Activated T-helper 1 cell treated with anti-CD3 and anti-CD28 coated beads, Interleukin-12 subunit alpha, Interleukin-12 subunit beta, Interleukin-2, Interleukin-4 antibody, amounts not matched to agents 30 ng/mL and 10 ng/mL and 1 ng/mL, durations not matched to agents 14 hours and 24 hours and 36 hours (primary cell): ENCODE data around the gene CRYBA4. TPM values are rescaled to one million over a fixed set of nuclear protein-coding genes. Genes with fewer than 3 reads are reported as not detected.

Source experiments
- DNase-seq: peaks from one replicate; pipeline ENCODE4 v3.0.0; 2021; ENCODE audit warnings: low spot score
- H3K27ac Mint-ChIP-seq: one replicate; pipeline ENCODE4 v1.8.0; 2021; ENCODE audit warnings: mild to moderate bottlenecking, mixed read lengths
- H3K27me3 Mint-ChIP-seq: one replicate; pipeline ENCODE4 v1.8.0; 2022; ENCODE audit warnings: mild to moderate bottlenecking, moderate library complexity, mixed read lengths; ENCODE audit not compliant: insufficient read depth
- H3K36me3 Mint-ChIP-seq: one replicate; pipeline ENCODE4 v1.8.0; 2021; ENCODE audit warnings: low read depth, mixed read lengths
- H3K4me1 Mint-ChIP-seq: one replicate; pipeline ENCODE4 v1.8.0; 2021; ENCODE audit warnings: low read depth, mixed read lengths
- H3K4me3 Mint-ChIP-seq: one replicate; pipeline ENCODE4 v1.8.0; 2021; ENCODE audit warnings: mild to moderate bottlenecking, moderate library complexity, mixed read lengths
- H3K9me3 Mint-ChIP-seq: one replicate; pipeline ENCODE4 v1.8.0; 2021; ENCODE audit warnings: mixed read lengths
- intact Hi-C: fragments of 100-400 bp; cut with micrococcal nuclease; formaldehyde crosslinking; loops from one replicate; pipeline ENCODE4 v1.15.1; 2024
- total RNA-seq: library from RNA; stranded (reverse); gene quantifications from 2 replicates; pipeline ENCODE4 v1.2.3, GENCODE V29; 2022

Gene CRYBA4
- total RNA-seq, 1 donor from 2014 or later = not detected

GRCh38 chr22:26617271-26618199 lies 4.2 kb upstream of the CRYBA4 start, which contains the start of gene CRYBB1:
Gene CRYBB1, minus strand, starts transcription at chr22:26618027. Its CDS starts 1,708 bp downstream, at chr22:26616319.
- DNase-seq = no peak
- no peak within 1 kb of the TSS for H3K4me3 Mint-ChIP-seq
- intact Hi-C loops = no loop called here
- peaks cover 15% of the 10 kb centered on the region for H3K4me1 Mint-ChIP-seq
- H3K9me3 Mint-ChIP-seq = no peaks in the 10 kb centered on the region
- peak within 1 kb of the TSS; percentile 63 for H3K27ac Mint-ChIP-seq
- peaks cover 18% of the 10 kb centered on the region for H3K27me3 Mint-ChIP-seq
- H3K36me3 Mint-ChIP-seq = peaks cover 2% of the 10 kb centered on the region

GRCh38 chr22:26618455-26618854 lies 3.3 kb upstream of the CRYBA4 start:
- peaks cover 12% of the 10 kb centered on the region for H3K27me3 Mint-ChIP-seq
- DNase-seq = no peak
- H3K4me3 Mint-ChIP-seq = no peak overlapping the region
- H3K9me3 Mint-ChIP-seq = no peaks in the 10 kb centered on the region
- intact Hi-C loops = no loop called here
- H3K4me1 Mint-ChIP-seq = peaks cover 9% of the 10 kb centered on the region
- H3K27ac Mint-ChIP-seq = no peak overlapping the region
- peaks cover 2% of the 10 kb centered on the region for H3K36me3 Mint-ChIP-seq

GRCh38 chr22:26619510-26619909 lies 2.3 kb upstream of the CRYBA4 start:
- Mint-ChIP-seq H3K4me3 (no peak overlapping the region), H3K9me3 (peaks cover 7% of the 10 kb centered on the region), H3K27me3 (peaks cover 6% of the 10 kb centered on the region), H3K36me3 (peaks cover 5% of the 10 kb centered on the region), H3K4me1 (peaks cover 9% of the 10 kb centered on the region), H3K27ac (no peak overlapping the region)
- no peak for DNase-seq
- intact Hi-C loops = no loop called here

GRCh38 chr22:26620197-26620596 lies 1.6 kb upstream of the CRYBA4 start:
- intact Hi-C loops = no loop called here
- Mint-ChIP-seq H3K4me1 (peaks cover 9% of the 10 kb centered on the region), H3K4me3 (no peak overlapping the region), H3K36me3 (peaks cover 6% of the 10 kb centered on the region), H3K27ac (no peak overlapping the region), H3K9me3 (peaks cover 7% of the 10 kb centered on the region), H3K27me3 (peaks cover 5% of the 10 kb centered on the region)
- no peak for DNase-seq

- H3K27me3 Mint-ChIP-seq = no peaks in the 10 kb centered on the region
- H3K4me1 Mint-ChIP-seq = peaks cover 11% of the 10 kb centered on the region
- no peak overlapping the region for H3K4me3 Mint-ChIP-seq
- no peak for DNase-seq
- H3K9me3 Mint-ChIP-seq = peaks cover 7% of the 10 kb centered on the region
- H3K36me3 Mint-ChIP-seq = peaks cover 5% of the 10 kb centered on the region
- H3K27ac Mint-ChIP-seq = no peak overlapping the region
- intact Hi-C loops = no loop called here
Observed at GRCh38 chr22:26623984-26624383, 2.2 kb downstream of the CRYBA4 start.

- no peak for DNase-seq
- Mint-ChIP-seq H3K9me3 (peaks cover 7% of the 10 kb centered on the region), H3K4me1 (peaks cover 11% of the 10 kb centered on the region), H3K27me3 (no peaks in the 10 kb centered on the region), H3K27ac (no peak overlapping the region), H3K36me3 (peaks cover 4% of the 10 kb centered on the region), H3K4me3 (no peak overlapping the region)
- intact Hi-C loops = no loop called here
Observed at GRCh38 chr22:26624803-26625202, 3.0 kb downstream of the CRYBA4 start.

GRCh38 chr22:26629988-26630761 lies 8.4 kb downstream of the CRYBA4 start:
- no peak overlapping the region for H3K4me3 Mint-ChIP-seq
- no peak for DNase-seq
- intact Hi-C loops = no loop called here
- no peak overlapping the region for H3K27ac Mint-ChIP-seq
- peaks cover 3% of the 10 kb centered on the region for H3K27me3 Mint-ChIP-seq
- H3K4me1 Mint-ChIP-seq = peaks cover 26% of the 10 kb centered on the region
- no peaks in the 10 kb centered on the region for H3K36me3 Mint-ChIP-seq
- H3K9me3 Mint-ChIP-seq = no peaks in the 10 kb centered on the region

- intact Hi-C loops = no loop called here
- no peak overlapping the region for H3K4me3 Mint-ChIP-seq
Observed at GRCh38 chr22:26631282-26631681, 9.5 kb downstream of the CRYBA4 start.

GRCh38 chr22:26632422-26633155 lies 10.8 kb downstream of the CRYBA4 start:
- intact Hi-C loops = no loop called here
- H3K4me3 Mint-ChIP-seq = no peak overlapping the region
- DNase-seq = no peak
- H3K36me3 Mint-ChIP-seq = no peaks in the 10 kb centered on the region
- no peak overlapping the region for H3K27ac Mint-ChIP-seq
- H3K9me3 Mint-ChIP-seq = no peaks in the 10 kb centered on the region
- peaks cover 33% of the 10 kb centered on the region for H3K4me1 Mint-ChIP-seq
- peaks cover 3% of the 10 kb centered on the region for H3K27me3 Mint-ChIP-seq

More at GRCh38 chr22:26631282-26631681, 9.5 kb downstream of the CRYBA4 start:
- no peak for DNase-seq
- Mint-ChIP-seq H3K27ac (no peak overlapping the region), H3K4me1 (peaks cover 26% of the 10 kb centered on the region), H3K36me3 (no peaks in the 10 kb centered on the region), H3K9me3 (no peaks in the 10 kb centered on the region), H3K27me3 (peaks cover 3% of the 10 kb centered on the region)

- Mint-ChIP-seq H3K9me3 (no peaks in the 10 kb centered on the region), H3K4me3 (no peak overlapping the region), H3K36me3 (no peaks in the 10 kb centered on the region), H3K27ac (no peak overlapping the region), H3K27me3 (peaks cover 3% of the 10 kb centered on the region), H3K4me1 (peaks cover 26% of the 10 kb centered on the region)
- no peak for DNase-seq
- intact Hi-C loops = no loop called here
Observed at GRCh38 chr22:26634189-26634588, 12.4 kb downstream of the CRYBA4 start.

- H3K27me3 Mint-ChIP-seq = peaks cover 3% of the 10 kb centered on the region
- H3K4me3 Mint-ChIP-seq = no peak overlapping the region
- H3K4me1 Mint-ChIP-seq = peaks cover 31% of the 10 kb centered on the region
- intact Hi-C loops = no loop called here
- DNase-seq = no peak
- H3K36me3 Mint-ChIP-seq = no peaks in the 10 kb centered on the region
- H3K27ac Mint-ChIP-seq = no peak overlapping the region
- H3K9me3 Mint-ChIP-seq = no peaks in the 10 kb centered on the region
Observed at GRCh38 chr22:26635117-26635516, 13.4 kb downstream of the CRYBA4 start.

- peaks cover 3% of the 10 kb centered on the region for H3K27me3 Mint-ChIP-seq
- intact Hi-C loops = no loop called here
- peaks cover 43% of the 10 kb centered on the region for H3K4me1 Mint-ChIP-seq
- no peaks in the 10 kb centered on the region for H3K9me3 Mint-ChIP-seq
- no peaks in the 10 kb centered on the region for H3K36me3 Mint-ChIP-seq
- no peak overlapping the region for H3K27ac Mint-ChIP-seq
- H3K4me3 Mint-ChIP-seq = no peak overlapping the region
- DNase-seq = no peak
Observed at GRCh38 chr22:26636296-26636695, 14.5 kb downstream of the CRYBA4 start.
